ENCODE results near the gene KCNJ5. TPM values are rescaled to one million over a fixed set of nuclear protein-coding genes. Genes with fewer than 3 reads are reported as not detected.

KCNJ5 gene
- total RNA-seq: 0.16 TPM in 1 of 2 replicates, not detected in the other

GRCh38 chr11:128890543-128891368, at the start of gene KCNJ5:
KCNJ5 (plus strand) TSS chr11:128891356; CDS start chr11:128911274, 19,918 bp downstream.

GRCh38 chr11:128867277-128867676, 23.9 kb upstream of the KCNJ5 start, which contains the start of gene KCNJ1:
KCNJ1 (minus strand) TSS chr11:128867296; CDS start chr11:128840243, 27,053 bp downstream.

GRCh38 chr11:128942817-128943427, 51.8 kb downstream of the KCNJ5 start, which contains the start of gene TP53AIP1:
TP53AIP1 (minus strand) TSS chr11:128942871; CDS start chr11:128937818, 5,053 bp downstream.

Other genes starting within 250 kb of the KCNJ5 start
- 150 and 208 TPM in 2 replicates for gene FLI1, start 197.3 kb upstream of the KCNJ5 start, total RNA-seq
- under 0.01 and 0.06 TPM in 2 replicates for gene KCNJ1, start 24.1 kb upstream of the KCNJ5 start, total RNA-seq
- not detected in 2 replicates for gene TP53AIP1, start 51.5 kb downstream of the KCNJ5 start, total RNA-seq